RWPE1 (cell line): Measurements from ENCODE around the gene ZKSCAN7.

Experiments used
- CTCF ChIA-PET: fragments of 350-600 bp; sonication (Branson Sonifier 250); formaldehyde crosslinking; extraction: SDS; loops from one replicate; lab custom pipeline; 2021; lab: Yijun Ruan, JAX
- POLR2A ChIA-PET: fragments of 400-600 bp; formaldehyde crosslinking; extraction: SDS; loops from one replicate; lab custom pipeline; 2020; ENCODE audit warnings: antibody characterized with exemption; ENCODE audit not compliant: low non-redundant PET; lab: Yijun Ruan, JAX
- DNase-seq: peaks from one replicate; pipeline ENCODE4 v3.0.0; 2012; ENCODE audit warnings: low spot score
- H3K27ac ChIP-seq: fragments of 450-650 bp; 2 replicates; pipeline ENCODE4 v1.5.1; 2017
- CTCF ChIP-seq: fragments of 450-650 bp; conservative IDR thresholded peaks from 2 replicates; pipeline ENCODE4 v1.5.1; 2017; ENCODE audit warnings: low read depth, mild to moderate bottlenecking

The ZKSCAN7 gene

GRCh38 chr3:44584646-44585501 is 29.9 kb downstream of the ZKSCAN7 start, which contains the start of gene ZNF660:
Gene ZNF660 (plus strand): TSS chr3:44584964. CDS start chr3:44594194, 9,230 bp downstream.
- POLR2A ChIA-PET, result no interaction called here
- H3K27ac ChIP-seq, result no peak within 1 kb of the TSS
- DNase-seq, result no peak
- TF ChIP-seq CTCF, result no peak
- CTCF ChIA-PET, result interaction anchor here (0.6 kb wide), 1 partner anchor 1072 kb away, joined by 3 read pairs; no protein-coding TSS in a partner anchor

- TF ChIP-seq CTCF, result no peak
- CTCF ChIA-PET, result no interaction called here
- DNase-seq, result no peak
- no peak overlapping the region for H3K27ac ChIP-seq
- POLR2A ChIA-PET, result no interaction called here
Measured at GRCh38 chr3:44596621-44597020, 41.6 kb downstream of the ZKSCAN7 start.

GRCh38 chr3:44601749-44602148 is 46.8 kb downstream of the ZKSCAN7 start:
- no peak for TF ChIP-seq CTCF
- ChIA-PET CTCF (no interaction called here), POLR2A (no interaction called here)
- H3K27ac ChIP-seq, result no peak overlapping the region
- no peak for DNase-seq

- no peak for DNase-seq
- no peak for TF ChIP-seq CTCF
- ChIA-PET CTCF (no interaction called here), POLR2A (no interaction called here)
- no peak overlapping the region for H3K27ac ChIP-seq
Measured at GRCh38 chr3:44612678-44613077, 57.7 kb downstream of the ZKSCAN7 start.
